ENCODE measurements around the gene GCN1. TPM values are rescaled to one million over a fixed set of nuclear protein-coding genes. Genes with fewer than 3 reads are reported as not detected.
A peak's percentile ranks its signal among the peaks of the same experiment; 100 is the strongest.
"Not testable (repeated sequence)": the region's sequence is repeated elsewhere in the genome, so short reads cannot be mapped to it uniquely, and the experiment has no call there.

Gene GCN1
- total RNA-seq, 1 donor from 2014 or later = 49.0 TPM

- Histone ChIP-seq H3K27me3 (no peaks in the 10 kb centered on the region), H3K9me3 (no peaks in the 10 kb centered on the region), H3K4me3 (no peak overlapping the region), H3K27ac (no peak overlapping the region), H3K36me3 (peaks cover 37 to 39% of the 10 kb centered on the region in 2 donors), H3K4me1 (peaks cover 22 to 35% of the 10 kb centered on the region in 2 donors)
- no peak for DNase-seq (ENCODE audit: low spot score in 2 of 2)
- TF ChIP-seq CTCF (IDR thresholded peaks at IDR 0.05) = no peak
- intact Hi-C loops (cut with DNase I) = no loop called here
These were observed 1.8 kb upstream of the GCN1 start for GRCh38 chr12:120196363-120196762.

- H3K4me1 ChIP-seq = peaks cover 9 to 23% of the 10 kb centered on the region in 2 donors
- peak overlapping the region; percentile 75 to 90 for H3K27ac ChIP-seq
- no peak for DNase-seq (ENCODE audit: low spot score in 2 of 2)
- TF ChIP-seq CTCF (IDR thresholded peaks at IDR 0.05) = no peak
- no peaks in the 10 kb centered on the region for H3K27me3 ChIP-seq
- H3K9me3 ChIP-seq = no peaks in the 10 kb centered on the region
- H3K4me3 ChIP-seq = peak overlapping the region; percentile 72 to 82
- peaks cover 32 to 47% of the 10 kb centered on the region in 2 donors for H3K36me3 ChIP-seq
- intact Hi-C loops (cut with DNase I) = loop anchor here (2.0 kb wide), 1 partner anchor 77 kb away; the partner anchor contains the start of gene RAB35
These were observed 335 bp downstream of the GCN1 start for GRCh38 chr12:120194226-120194533.

- Histone ChIP-seq H3K36me3 (peaks cover 24 to 47% of the 10 kb centered on the region in 2 donors), H3K4me3 (peak overlapping the region; percentile 72 to 82), H3K4me1 (peaks cover 6 to 19% of the 10 kb centered on the region in 2 donors)
- H3K27ac ChIP-seq; H3K27me3 ChIP-seq; intact Hi-C loops (cut with DNase I); DNase-seq (ENCODE audit: low spot score in 2 of 2); H3K9me3 ChIP-seq: not testable (repeated sequence)
These were observed 1.2 kb downstream of the GCN1 start for GRCh38 chr12:120193286-120193685.

GRCh38 chr12:120190985-120191480 lies 3.5 kb downstream of the GCN1 start:
- DNase-seq (ENCODE audit: low spot score in 2 of 2) = no peak
- H3K36me3 ChIP-seq = peaks cover 20 to 47% of the 10 kb centered on the region in 2 donors
- H3K27me3 ChIP-seq = no peaks in the 10 kb centered on the region
- no peak overlapping the region for H3K4me3 ChIP-seq
- no peaks in the 10 kb centered on the region for H3K9me3 ChIP-seq
- TF ChIP-seq CTCF (IDR thresholded peaks at IDR 0.05) = no peak
- peaks cover 6 to 17% of the 10 kb centered on the region in 2 donors for H3K4me1 ChIP-seq
- intact Hi-C loops (cut with DNase I) = no loop called here
- no peak overlapping the region for H3K27ac ChIP-seq

- Histone ChIP-seq H3K4me3 (no peak overlapping the region), H3K27me3 (no peaks in the 10 kb centered on the region), H3K36me3 (peaks cover 25 to 49% of the 10 kb centered on the region in 2 donors), H3K9me3 (no peaks in the 10 kb centered on the region), H3K4me1 (peaks cover 6 to 17% of the 10 kb centered on the region in 2 donors), H3K27ac (no peak overlapping the region)
- intact Hi-C loops (cut with DNase I) = no loop called here
- DNase-seq (ENCODE audit: low spot score in 2 of 2) = no peak
- TF ChIP-seq CTCF (IDR thresholded peaks at IDR 0.05) = no peak
These were observed 4.1 kb downstream of the GCN1 start for GRCh38 chr12:120190386-120190785.

- H3K27me3 ChIP-seq = no peaks in the 10 kb centered on the region
- H3K9me3 ChIP-seq = no peaks in the 10 kb centered on the region
- intact Hi-C loops (cut with DNase I) = no loop called here
- no peak for DNase-seq (ENCODE audit: low spot score in 2 of 2)
- H3K4me1 ChIP-seq = no peaks in the 10 kb centered on the region
- no peak for TF ChIP-seq CTCF (IDR thresholded peaks at IDR 0.05)
- H3K27ac ChIP-seq = no peak overlapping the region
- H3K4me3 ChIP-seq = no peak overlapping the region
- H3K36me3 ChIP-seq = peaks cover 59 to 85% of the 10 kb centered on the region in 2 donors
These were observed 7.9 kb downstream of the GCN1 start for GRCh38 chr12:120186654-120187053.

All from ascending aorta (tissue), 2 donors.